Mammary epithelial cell (primary cell): ENCODE data around the gene ASB8.

ENCODE experiments used
- EZH2 ChIP-seq: IDR thresholded peaks from 2 replicates; pipeline ENCODE4 v1.6.1; 2012; ENCODE audit warnings: low read length, inconsistent platforms, borderline replicate concordance
- TF ChIP-seq, protein P1 (sequence below), 2 donors: IDR thresholded peaks in 1 of 2; conservative IDR thresholded peaks in 1 of 2; 2 replicates each; pipeline ENCODE4 v1.5.1; 2011 to 2012; ENCODE audit warnings: inconsistent platforms in 2 of 2, low read length in 2 of 2, mild to moderate bottlenecking in 2 of 2, control low read depth in 1 of 2, low read depth in 1 of 2; ENCODE audit not compliant: insufficient read depth in 1 of 2; ENCODE audit errors: extremely low read depth in 1 of 2

DNA sequence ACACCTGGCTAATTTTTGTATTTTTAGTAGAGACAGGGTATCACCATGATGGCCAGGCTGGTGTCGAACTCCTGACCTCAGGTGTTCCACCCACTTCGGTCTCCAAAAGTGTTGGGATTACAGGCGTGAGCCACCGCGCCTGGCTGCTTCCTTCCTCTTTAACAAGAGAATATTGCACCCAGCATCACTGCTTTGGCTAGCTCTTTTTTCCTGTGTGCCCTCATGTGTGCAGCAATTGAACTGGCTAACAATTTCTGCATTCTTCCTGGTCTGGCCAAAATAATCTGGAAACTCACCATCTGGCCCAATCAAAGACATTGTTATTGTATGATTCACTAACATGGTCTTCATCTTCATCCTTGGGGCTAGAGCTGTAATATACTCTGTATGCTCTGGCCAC, 2.7 kb upstream of the ASB8 start:
- TF ChIP-seq, protein P1, sequence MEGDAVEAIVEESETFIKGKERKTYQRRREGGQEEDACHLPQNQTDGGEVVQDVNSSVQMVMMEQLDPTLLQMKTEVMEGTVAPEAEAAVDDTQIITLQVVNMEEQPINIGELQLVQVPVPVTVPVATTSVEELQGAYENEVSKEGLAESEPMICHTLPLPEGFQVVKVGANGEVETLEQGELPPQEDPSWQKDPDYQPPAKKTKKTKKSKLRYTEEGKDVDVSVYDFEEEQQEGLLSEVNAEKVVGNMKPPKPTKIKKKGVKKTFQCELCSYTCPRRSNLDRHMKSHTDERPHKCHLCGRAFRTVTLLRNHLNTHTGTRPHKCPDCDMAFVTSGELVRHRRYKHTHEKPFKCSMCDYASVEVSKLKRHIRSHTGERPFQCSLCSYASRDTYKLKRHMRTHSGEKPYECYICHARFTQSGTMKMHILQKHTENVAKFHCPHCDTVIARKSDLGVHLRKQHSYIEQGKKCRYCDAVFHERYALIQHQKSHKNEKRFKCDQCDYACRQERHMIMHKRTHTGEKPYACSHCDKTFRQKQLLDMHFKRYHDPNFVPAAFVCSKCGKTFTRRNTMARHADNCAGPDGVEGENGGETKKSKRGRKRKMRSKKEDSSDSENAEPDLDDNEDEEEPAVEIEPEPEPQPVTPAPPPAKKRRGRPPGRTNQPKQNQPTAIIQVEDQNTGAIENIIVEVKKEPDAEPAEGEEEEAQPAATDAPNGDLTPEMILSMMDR (conservative IDR thresholded peaks at IDR 0.05 in 1 of 2, IDR thresholded peaks at IDR 0.05 in 1 of 2; ENCODE audit: extremely low read depth in 1 of 2, insufficient read depth in 1 of 2, low read depth in 1 of 2, low read length in 2 of 2): no peak
- no peak for TF ChIP-seq EZH2
